ENCODE results near the gene RAB11FIP3. TPM values are rescaled to one million over a fixed set of nuclear protein-coding genes. Genes with fewer than 3 reads are reported as not detected.

Gene RAB11FIP3
- total and polyA plus RNA-seq, 2 of the 13 experiments (the other 11 are each of a cell fraction or from before 2014, with no cell fraction given) = 34.3 to 57.6 TPM

- no peak for TF ChIP-seq GRHL1 (CRISPR knock-in tag; conservative IDR thresholded peaks at IDR 0.05)
- no peak for TF ChIP-seq GATAD1 (CRISPR knock-in tag; IDR thresholded peaks at IDR 0.05)
- no peak for TF ChIP-seq ZFP37 (CRISPR knock-in tag; IDR thresholded peaks at IDR 0.05; ENCODE audit: borderline replicate concordance)
- no peak for TF ChIP-seq NR3C1 (CRISPR knock-in tag; IDR thresholded peaks at IDR 0.05)
- TF ChIP-seq, protein P1, sequence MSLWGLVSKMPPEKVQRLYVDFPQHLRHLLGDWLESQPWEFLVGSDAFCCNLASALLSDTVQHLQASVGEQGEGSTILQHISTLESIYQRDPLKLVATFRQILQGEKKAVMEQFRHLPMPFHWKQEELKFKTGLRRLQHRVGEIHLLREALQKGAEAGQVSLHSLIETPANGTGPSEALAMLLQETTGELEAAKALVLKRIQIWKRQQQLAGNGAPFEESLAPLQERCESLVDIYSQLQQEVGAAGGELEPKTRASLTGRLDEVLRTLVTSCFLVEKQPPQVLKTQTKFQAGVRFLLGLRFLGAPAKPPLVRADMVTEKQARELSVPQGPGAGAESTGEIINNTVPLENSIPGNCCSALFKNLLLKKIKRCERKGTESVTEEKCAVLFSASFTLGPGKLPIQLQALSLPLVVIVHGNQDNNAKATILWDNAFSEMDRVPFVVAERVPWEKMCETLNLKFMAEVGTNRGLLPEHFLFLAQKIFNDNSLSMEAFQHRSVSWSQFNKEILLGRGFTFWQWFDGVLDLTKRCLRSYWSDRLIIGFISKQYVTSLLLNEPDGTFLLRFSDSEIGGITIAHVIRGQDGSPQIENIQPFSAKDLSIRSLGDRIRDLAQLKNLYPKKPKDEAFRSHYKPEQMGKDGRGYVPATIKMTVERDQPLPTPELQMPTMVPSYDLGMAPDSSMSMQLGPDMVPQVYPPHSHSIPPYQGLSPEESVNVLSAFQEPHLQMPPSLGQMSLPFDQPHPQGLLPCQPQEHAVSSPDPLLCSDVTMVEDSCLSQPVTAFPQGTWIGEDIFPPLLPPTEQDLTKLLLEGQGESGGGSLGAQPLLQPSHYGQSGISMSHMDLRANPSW (CRISPR knock-in tag; IDR thresholded peaks at IDR 0.05; ENCODE audit: borderline replicate concordance) = no peak
- no peak for TF ChIP-seq ZNF567 (CRISPR knock-in tag; IDR thresholded peaks at IDR 0.05; ENCODE audit: borderline replicate concordance)
- TF ChIP-seq HNF1B (CRISPR knock-in tag; IDR thresholded peaks at IDR 0.05) = no peak
- TF ChIP-seq NONO (IDR thresholded peaks at IDR 0.05) = no peak
- TF ChIP-seq NONO (CRISPR knock-in tag; conservative IDR thresholded peaks at IDR 0.05) = peak; percentile 72
- no peak for TF ChIP-seq TARDBP (CRISPR knock-in tag; IDR thresholded peaks at IDR 0.05)
- no peak for TF ChIP-seq DPF2 (CRISPR knock-in tag; IDR thresholded peaks at IDR 0.05; ENCODE audit: borderline replicate concordance, low read depth)
- TF ChIP-seq HNF4G (IDR thresholded peaks at IDR 0.05; ENCODE audit: borderline replicate concordance, low read depth, low read length) = peak; percentile 89
- peak; percentile 80; the same call in 1 of the 2 replicates for TF ChIP-seq HNF4G (CRISPR knock-in tag; IDR thresholded peaks at IDR 0.05; ENCODE audit: borderline replicate concordance, low read depth)
- no peak for TF ChIP-seq ZNF468 (CRISPR knock-in tag; IDR thresholded peaks at IDR 0.05)
- no peak for TF ChIP-seq ZNF33B (CRISPR knock-in tag; IDR thresholded peaks at IDR 0.05)
- peak; percentile 22; the same call in 1 of the 2 replicates for TF ChIP-seq BCL6 (CRISPR knock-in tag; IDR thresholded peaks at IDR 0.05)
- TF ChIP-seq ZFP1 (CRISPR knock-in tag; IDR thresholded peaks at IDR 0.05) = no peak
- TF ChIP-seq RELA (CRISPR knock-in tag; IDR thresholded peaks at IDR 0.05) = no peak
These were observed 118.1 kb downstream of the RAB11FIP3 start (continued) for GRCh38 chr16:543301-544164.
